ENCODE data around the gene LRIT2.

LRIT2 gene

GRCh38 chr10:84205049-84205852 lies 20.1 kb downstream of the LRIT2 start:
- DNase-seq (ENCODE audit: low read depth in 2 of 2), result peak in 1 of 2 experiments; percentile 0

- DNase-seq (ENCODE audit: low read depth in 2 of 2), result no peak
Observed at GRCh38 chr10:84204610-84205009, 20.7 kb downstream of the LRIT2 start.

GRCh38 chr10:84204122-84204521 lies 21.2 kb downstream of the LRIT2 start:
- DNase-seq (ENCODE audit: low read depth in 2 of 2), result no peak

- DNase-seq (ENCODE audit: low read depth in 2 of 2), result no peak
Observed at GRCh38 chr10:84202349-84202748, 23.0 kb downstream of the LRIT2 start.

- no peak for DNase-seq (ENCODE audit: low read depth in 2 of 2)
Observed at GRCh38 chr10:84201682-84202081, 23.7 kb downstream of the LRIT2 start.

GRCh38 chr10:84201244-84201606 lies 24.1 kb downstream of the LRIT2 start:
- no peak for DNase-seq (ENCODE audit: low read depth in 2 of 2)

GRCh38 chr10:84200537-84201243 lies 24.7 kb downstream of the LRIT2 start:
- no peak for DNase-seq (ENCODE audit: low read depth in 2 of 2)

- no peak for DNase-seq (ENCODE audit: low read depth in 2 of 2)
Observed at GRCh38 chr10:84198206-84198915, 27.0 kb downstream of the LRIT2 start.

GRCh38 chr10:84197643-84198042 lies 27.7 kb downstream of the LRIT2 start:
- DNase-seq (ENCODE audit: low read depth in 2 of 2), result no peak

GRCh38 chr10:84196941-84197340 lies 28.4 kb downstream of the LRIT2 start:
- no peak for DNase-seq (ENCODE audit: low read depth in 2 of 2)

- DNase-seq (ENCODE audit: low read depth in 2 of 2), result no peak
Observed at GRCh38 chr10:84196083-84196482, 29.3 kb downstream of the LRIT2 start.

- DNase-seq (ENCODE audit: low read depth in 2 of 2), result no peak
Observed at GRCh38 chr10:84195044-84195830, 30.1 kb downstream of the LRIT2 start.

- no peak for DNase-seq (ENCODE audit: low read depth in 2 of 2)
Observed at GRCh38 chr10:84194424-84195043, 30.8 kb downstream of the LRIT2 start, which contains the start of gene CDHR1. Gene CDHR1 (plus strand): TSS chr10:84194537. CDS start chr10:84194761, 224 bp downstream.

GRCh38 chr10:84193846-84194423 lies 31.4 kb downstream of the LRIT2 start:
- DNase-seq (ENCODE audit: low read depth in 2 of 2), result no peak

- no peak for DNase-seq (ENCODE audit: low read depth in 2 of 2)
Observed at GRCh38 chr10:84193327-84193726, 32.0 kb downstream of the LRIT2 start.

GRCh38 chr10:84191106-84191505 lies 34.2 kb downstream of the LRIT2 start:
- DNase-seq (ENCODE audit: low read depth in 2 of 2), result no peak

GRCh38 chr10:84190621-84191020 lies 34.7 kb downstream of the LRIT2 start:
- DNase-seq (ENCODE audit: low read depth in 2 of 2), result no peak

- DNase-seq (ENCODE audit: low read depth in 2 of 2), result no peak
Observed at GRCh38 chr10:84188815-84189214, 36.5 kb downstream of the LRIT2 start.

- no peak for DNase-seq (ENCODE audit: low read depth in 2 of 2)
Observed at GRCh38 chr10:84185526-84186175, 39.7 kb downstream of the LRIT2 start.

GRCh38 chr10:84184517-84184916 lies 40.8 kb downstream of the LRIT2 start:
- no peak for DNase-seq (ENCODE audit: low read depth in 2 of 2)
